Measurements from ENCODE around the gene DLX3. TPM values are rescaled to one million over a fixed set of nuclear protein-coding genes. Genes with fewer than 3 reads are reported as not detected.

DLX3 gene
- total RNA-seq, 1 donor from 2014 or later = not detected

- Histone ChIP-seq H3K27ac (replicated peaks) (no peak overlapping the region), H3K9me3 (replicated peaks) (no peaks in the 10 kb centered on the region), H3K4me1 (no peaks in the 10 kb centered on the region), H3K27me3 (ENCODE audit: low read depth) (peaks cover 100% of the 10 kb centered on the region), H3K4me3 (no peak overlapping the region), H3K36me3 (no peaks in the 10 kb centered on the region)
- TF ChIP-seq, protein P1, sequence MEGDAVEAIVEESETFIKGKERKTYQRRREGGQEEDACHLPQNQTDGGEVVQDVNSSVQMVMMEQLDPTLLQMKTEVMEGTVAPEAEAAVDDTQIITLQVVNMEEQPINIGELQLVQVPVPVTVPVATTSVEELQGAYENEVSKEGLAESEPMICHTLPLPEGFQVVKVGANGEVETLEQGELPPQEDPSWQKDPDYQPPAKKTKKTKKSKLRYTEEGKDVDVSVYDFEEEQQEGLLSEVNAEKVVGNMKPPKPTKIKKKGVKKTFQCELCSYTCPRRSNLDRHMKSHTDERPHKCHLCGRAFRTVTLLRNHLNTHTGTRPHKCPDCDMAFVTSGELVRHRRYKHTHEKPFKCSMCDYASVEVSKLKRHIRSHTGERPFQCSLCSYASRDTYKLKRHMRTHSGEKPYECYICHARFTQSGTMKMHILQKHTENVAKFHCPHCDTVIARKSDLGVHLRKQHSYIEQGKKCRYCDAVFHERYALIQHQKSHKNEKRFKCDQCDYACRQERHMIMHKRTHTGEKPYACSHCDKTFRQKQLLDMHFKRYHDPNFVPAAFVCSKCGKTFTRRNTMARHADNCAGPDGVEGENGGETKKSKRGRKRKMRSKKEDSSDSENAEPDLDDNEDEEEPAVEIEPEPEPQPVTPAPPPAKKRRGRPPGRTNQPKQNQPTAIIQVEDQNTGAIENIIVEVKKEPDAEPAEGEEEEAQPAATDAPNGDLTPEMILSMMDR (IDR thresholded peaks at IDR 0.05; ENCODE audit: borderline replicate concordance) = no peak
- no peak for DNase-seq
- intact Hi-C loops (cut with micrococcal nuclease) = no loop called here
Measured at GRCh38 chr17:49946964-49947584, 48.0 kb downstream of the DLX3 start.

DNA sequence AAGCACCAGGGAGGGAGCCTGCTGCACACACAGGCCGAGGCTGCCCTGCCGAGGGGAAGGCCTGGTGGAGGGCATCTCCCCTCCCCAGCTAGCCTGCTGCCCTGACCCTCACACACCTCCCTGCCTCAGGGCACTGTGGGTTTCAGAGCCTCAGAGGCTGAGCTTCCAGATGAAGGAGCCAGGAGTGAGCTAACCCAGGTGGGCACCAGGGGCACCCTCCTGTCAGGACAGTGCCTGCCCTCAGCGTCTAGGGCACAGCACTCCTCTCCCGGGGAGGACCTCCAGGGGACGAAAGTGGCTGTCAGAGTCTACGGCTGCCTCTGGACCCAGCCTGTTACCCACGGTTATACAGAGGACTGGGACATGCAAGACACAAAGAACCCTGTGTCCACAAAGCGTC is 48.8 kb downstream of the DLX3 start:
- Histone ChIP-seq H3K4me1 (no peaks in the 10 kb centered on the region), H3K9me3 (replicated peaks) (no peaks in the 10 kb centered on the region), H3K27ac (replicated peaks) (no peak overlapping the region), H3K4me3 (no peak overlapping the region), H3K36me3 (no peaks in the 10 kb centered on the region), H3K27me3 (ENCODE audit: low read depth) (peaks cover 100% of the 10 kb centered on the region)
- no peak for DNase-seq
- intact Hi-C loops (cut with micrococcal nuclease) = no loop called here
- TF ChIP-seq, protein P1 (IDR thresholded peaks at IDR 0.05; ENCODE audit: borderline replicate concordance) = no peak

DNA sequence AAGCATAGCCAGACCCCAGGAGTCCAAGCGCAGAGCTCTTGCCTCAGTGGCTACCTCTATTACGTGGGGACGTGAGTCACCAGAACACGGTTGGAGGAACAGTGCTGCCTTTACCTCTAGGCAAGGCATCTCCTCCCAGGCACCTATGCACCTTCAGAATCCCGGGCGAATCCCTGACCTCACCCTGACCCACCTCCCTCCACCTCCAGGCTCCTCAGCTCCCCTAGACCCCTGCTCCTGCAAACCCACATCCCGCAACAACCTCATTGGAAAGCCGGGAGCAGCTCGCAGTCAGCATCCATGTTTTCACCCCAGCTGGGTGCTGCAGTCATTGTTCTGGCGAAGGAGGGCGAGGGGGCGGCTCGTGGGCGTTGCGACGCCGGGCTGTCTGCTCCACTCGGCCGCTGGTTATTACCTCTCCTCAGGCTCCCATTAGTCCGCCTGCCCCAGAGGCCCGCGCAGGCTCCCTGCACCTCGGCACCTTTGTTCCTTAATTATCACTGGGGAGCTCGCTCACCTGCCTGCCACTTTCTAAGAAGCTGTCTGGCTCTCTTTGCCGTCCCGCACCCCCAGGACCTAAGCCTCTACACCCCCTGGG is 50.7 kb downstream of the DLX3 start:
- Histone ChIP-seq H3K36me3 (no peaks in the 10 kb centered on the region), H3K4me1 (no peaks in the 10 kb centered on the region), H3K27me3 (ENCODE audit: low read depth) (peaks cover 99% of the 10 kb centered on the region), H3K27ac (replicated peaks) (no peak overlapping the region), H3K9me3 (replicated peaks) (no peaks in the 10 kb centered on the region), H3K4me3 (no peak overlapping the region)
- no peak for DNase-seq
- TF ChIP-seq, protein P1 (IDR thresholded peaks at IDR 0.05; ENCODE audit: borderline replicate concordance) = no peak
- intact Hi-C loops (cut with micrococcal nuclease) = no loop called here

GRCh38 chr17:49942947-49943346 is 52.1 kb downstream of the DLX3 start:
- Histone ChIP-seq H3K9me3 (replicated peaks) (no peaks in the 10 kb centered on the region), H3K36me3 (no peaks in the 10 kb centered on the region), H3K27ac (replicated peaks) (no peak overlapping the region), H3K4me3 (no peak overlapping the region), H3K27me3 (ENCODE audit: low read depth) (peaks cover 99% of the 10 kb centered on the region), H3K4me1 (no peaks in the 10 kb centered on the region)
- no peak for DNase-seq
- TF ChIP-seq, protein P1 (IDR thresholded peaks at IDR 0.05; ENCODE audit: borderline replicate concordance) = no peak
- intact Hi-C loops (cut with micrococcal nuclease) = no loop called here

- H3K27ac ChIP-seq (replicated peaks) = no peak overlapping the region
- peaks cover 91% of the 10 kb centered on the region for H3K27me3 ChIP-seq (ENCODE audit: low read depth)
- H3K4me3 ChIP-seq = no peak overlapping the region
- H3K36me3 ChIP-seq = no peaks in the 10 kb centered on the region
- no peak for DNase-seq
- intact Hi-C loops (cut with micrococcal nuclease) = no loop called here
- no peaks in the 10 kb centered on the region for H3K9me3 ChIP-seq (replicated peaks)
- H3K4me1 ChIP-seq = no peaks in the 10 kb centered on the region
- TF ChIP-seq, protein P1 (IDR thresholded peaks at IDR 0.05; ENCODE audit: borderline replicate concordance) = no peak
Measured at GRCh38 chr17:49941427-49941826, 53.6 kb downstream of the DLX3 start.

Other genes starting within 250 kb of the DLX3 start
- gene FAM117A, start 231.1 kb downstream of the DLX3 start, total RNA-seq = 12.8 TPM
- 52.6 TPM for gene KAT7, start 206.5 kb downstream of the DLX3 start, total RNA-seq
- gene TAC4, start 147.2 kb downstream of the DLX3 start, total RNA-seq = 0.44 TPM
- gene DLX4, start 26.0 kb downstream of the DLX3 start, total RNA-seq = not detected
- 17.0 TPM for gene ITGA3, start 60.9 kb upstream of the DLX3 start, total RNA-seq
- 206 TPM for gene PDK2, start 100.1 kb upstream of the DLX3 start, total RNA-seq
- gene SAMD14, start 134.9 kb upstream of the DLX3 start, total RNA-seq = 1.6 TPM
- gene PPP1R9B, start 155.5 kb upstream of the DLX3 start, total RNA-seq = 33.0 TPM
- 137 TPM for gene SGCA, start 170.8 kb upstream of the DLX3 start, total RNA-seq
- gene COL1A1, start 206.4 kb upstream of the DLX3 start, total RNA-seq = 45.8 TPM